ENCODE results near the gene GLIS1. TPM values are rescaled to one million over a fixed set of nuclear protein-coding genes. Genes with fewer than 3 reads are reported as not detected.

Gene GLIS1
- total RNA-seq, 1 experiment from 2014 or later = 0.39 TPM

GRCh38 chr1:53717025-53717804 is 21.7 kb downstream of the GLIS1 start:
- ATAC-seq = no peak
- POLR2A ChIA-PET = no interaction called here
- RAD21 ChIA-PET (ENCODE audit: low non-redundant PET in 1 of 2, low total read pairs in 2 of 2, uncharacterized antibody in 2 of 2, unreplicated experiment in 2 of 2) = no interaction called here
- H3K9me3 ChIP-seq (ENCODE audit: control insufficient read depth in 1 of 2, insufficient read depth in 1 of 2, low read depth in 1 of 2, low read length in 2 of 2) = no peaks in the 10 kb centered on the region
- no peaks in the 10 kb centered on the region for H3K4me1 ChIP-seq (ENCODE audit: control insufficient read depth in 1 of 2, insufficient read depth in 2 of 2, low read length in 2 of 2)
- H4K20me1 ChIP-seq (ENCODE audit: insufficient read depth) = no peaks in the 10 kb centered on the region
- no peak overlapping the region for H3K4me2 ChIP-seq (ENCODE audit: low read length)
- no TSS peak for BruUV-seq (replicated peaks)
- intact Hi-C loops (cut with micrococcal nuclease) = no loop called here
- no peak for DNase-seq (ENCODE audit: low read depth, low spot score)
- no peak overlapping the region for H3K27ac ChIP-seq (ENCODE audit: low read depth, low read length)
- no peak overlapping the region for H3K9ac ChIP-seq (ENCODE audit: low read length)
- no peaks in the 10 kb centered on the region for H3K36me3 ChIP-seq (ENCODE audit: control insufficient read depth in 1 of 2, insufficient read depth in 2 of 2, low read length in 2 of 2)
- no peak overlapping the region for H2AFZ ChIP-seq (ENCODE audit: low read depth, low read length, poor library complexity, severe bottlenecking)
- H3K9me2 ChIP-seq (ENCODE audit: insufficient read depth) = no peaks in the 10 kb centered on the region
- H3K79me2 ChIP-seq (ENCODE audit: insufficient read depth, low read length) = no peaks in the 10 kb centered on the region
- CTCF ChIA-PET = no interaction called here
- TF ChIP-seq EGR1 (IDR thresholded peaks at IDR 0.05; ENCODE audit: low read depth) = no peak
- TF ChIP-seq CBX3 (IDR thresholded peaks at IDR 0.05; ENCODE audit: low read depth) = no peak
- TF ChIP-seq SRF (IDR thresholded peaks at IDR 0.05; ENCODE audit: low read depth) = no peak
- H3K27me3 ChIP-seq (ENCODE audit: insufficient read depth, low read length) = peaks cover 13% of the 10 kb centered on the region; the same call in 1 of the 2 replicates
- no peak overlapping the region for H3K4me3 ChIP-seq (replicated peaks in 1 of 2; ENCODE audit: low read depth in 1 of 2, low read length in 2 of 2)

GRCh38 chr1:53716150-53716549 is 22.8 kb downstream of the GLIS1 start:
- Histone ChIP-seq H3K27me3 (ENCODE audit: insufficient read depth, low read length) (peaks cover 13% of the 10 kb centered on the region; the same call in 1 of the 2 replicates), H4K20me1 (ENCODE audit: insufficient read depth) (no peaks in the 10 kb centered on the region), H3K4me2 (ENCODE audit: low read length) (no peak overlapping the region), H3K36me3 (ENCODE audit: control insufficient read depth in 1 of 2, insufficient read depth in 2 of 2, low read length in 2 of 2) (no peaks in the 10 kb centered on the region), H3K9me3 (ENCODE audit: control insufficient read depth in 1 of 2, insufficient read depth in 1 of 2, low read depth in 1 of 2, low read length in 2 of 2) (no peaks in the 10 kb centered on the region), H3K79me2 (ENCODE audit: insufficient read depth, low read length) (no peaks in the 10 kb centered on the region), H3K9me2 (ENCODE audit: insufficient read depth) (no peaks in the 10 kb centered on the region), H3K4me3 (replicated peaks in 1 of 2; ENCODE audit: low read depth in 1 of 2, low read length in 2 of 2) (no peak overlapping the region), H2AFZ (ENCODE audit: low read depth, low read length, poor library complexity, severe bottlenecking) (no peak overlapping the region), H3K4me1 (ENCODE audit: control insufficient read depth in 1 of 2, insufficient read depth in 2 of 2, low read length in 2 of 2) (no peaks in the 10 kb centered on the region), H3K27ac (ENCODE audit: low read depth, low read length) (no peak overlapping the region), H3K9ac (ENCODE audit: low read length) (no peak overlapping the region)
- intact Hi-C loops (cut with micrococcal nuclease) = no loop called here
- POLR2A ChIA-PET = no interaction called here
- RAD21 ChIA-PET (ENCODE audit: low non-redundant PET in 1 of 2, low total read pairs in 2 of 2, uncharacterized antibody in 2 of 2, unreplicated experiment in 2 of 2) = no interaction called here
- no peak for ATAC-seq
- TF ChIP-seq POLR2A (IDR thresholded peaks at IDR 0.05; ENCODE audit: borderline replicate concordance, extremely low read depth, insufficient read depth, insufficient read length) (no peak), CTCF (IDR thresholded peaks at IDR 0.05 in 2 of 3, conservative IDR thresholded peaks at IDR 0.05 in 1 of 3; ENCODE audit: borderline replicate concordance in 1 of 3, insufficient read depth in 1 of 3, low read depth in 2 of 3, low read length in 2 of 3) (no peak), SIN3A (IDR thresholded peaks at IDR 0.05; ENCODE audit: low read depth) (no peak), RAD21 (IDR thresholded peaks at IDR 0.05; ENCODE audit: low read depth) (no peak), CEBPB (IDR thresholded peaks at IDR 0.05; ENCODE audit: low read depth) (no peak), MAX (IDR thresholded peaks at IDR 0.05) (no peak), POLR2AphosphoS5 (IDR thresholded peaks at IDR 0.05; ENCODE audit: low read depth, low read length) (no peak), ZFX (IDR thresholded peaks at IDR 0.05) (no peak), REST (IDR thresholded peaks at IDR 0.05; ENCODE audit: low read depth) (no peak), TCF7L2 (IDR thresholded peaks at IDR 0.05; ENCODE audit: borderline replicate concordance, extremely low read depth, insufficient read depth, insufficient read length) (no peak)
- DNase-seq (ENCODE audit: low read depth, low spot score) = no peak
- CTCF ChIA-PET = interaction anchor here (0.6 to 1.4 kb wide), 7 partner anchors 8 to 486 kb away, joined by 3 to 9 read pairs (median 4); no protein-coding TSS in a partner anchor
- no TSS peak for BruUV-seq (replicated peaks)
